G401.6 (cell line): ENCODE data around the gene EIF1B.

Source experiments
- FAIRE-seq: peaks from 2 replicates; lab custom pipeline; 2012; peaks lifted over from hg19 to GRCh38; lab: Jason Lieb, UNC

Gene EIF1B

GRCh38 chr3:40308725-40309417 is 636 bp upstream of the EIF1B start:
- FAIRE-seq = no peak

GRCh38 chr3:40309925-40310695 is 603 bp downstream of the EIF1B start:
- FAIRE-seq = no peak

GRCh38 chr3:40310705-40311104 is 1.2 kb downstream of the EIF1B start:
- no peak for FAIRE-seq

- FAIRE-seq = no peak
Measured at GRCh38 chr3:40312661-40313226, 3.2 kb downstream of the EIF1B start.

- no peak for FAIRE-seq
Measured at GRCh38 chr3:40313975-40314860, 4.7 kb downstream of the EIF1B start.

- FAIRE-seq = peak; percentile 88
Measured at GRCh38 chr3:40317061-40317855, 7.8 kb downstream of the EIF1B start.

GRCh38 chr3:40321818-40322217 is 12.3 kb downstream of the EIF1B start:
- FAIRE-seq = no peak

GRCh38 chr3:40323946-40324345 is 14.4 kb downstream of the EIF1B start:
- no peak for FAIRE-seq

GRCh38 chr3:40324621-40325020 is 15.1 kb downstream of the EIF1B start:
- FAIRE-seq = no peak

- FAIRE-seq = no peak
Measured at GRCh38 chr3:40325465-40325864, 16.0 kb downstream of the EIF1B start.

GRCh38 chr3:40328374-40328773 is 18.9 kb downstream of the EIF1B start:
- no peak for FAIRE-seq

GRCh38 chr3:40329071-40329470 is 19.6 kb downstream of the EIF1B start:
- no peak for FAIRE-seq

- FAIRE-seq = no peak
Measured at GRCh38 chr3:40332684-40333083, 23.2 kb downstream of the EIF1B start.

- FAIRE-seq = no peak
Measured at GRCh38 chr3:40333416-40333815, 23.9 kb downstream of the EIF1B start.

GRCh38 chr3:40333852-40334251 is 24.3 kb downstream of the EIF1B start:
- no peak for FAIRE-seq

- FAIRE-seq = no peak
Measured at GRCh38 chr3:40336101-40336500, 26.6 kb downstream of the EIF1B start.

GRCh38 chr3:40336511-40337135 is 27.1 kb downstream of the EIF1B start:
- no peak for FAIRE-seq

GRCh38 chr3:40337136-40338108 is 27.9 kb downstream of the EIF1B start:
- FAIRE-seq = no peak

- FAIRE-seq = no peak
Measured at GRCh38 chr3:40339871-40340270, 30.4 kb downstream of the EIF1B start.
